Measurements from ENCODE around the gene ADCY9. TPM values are rescaled to one million over a fixed set of nuclear protein-coding genes. Genes with fewer than 3 reads are reported as not detected.

ADCY9 gene
- total and polyA plus RNA-seq, 4 donors = 12.7 to 37.6 (median 17.6) TPM

- no peak for TF ChIP-seq CTCF (IDR thresholded peaks at IDR 0.05; ENCODE audit: control extremely low read depth, extremely low read depth)
- Histone ChIP-seq H3K36me3 (ENCODE audit: control insufficient read depth in 4 of 4, insufficient read depth in 4 of 4, low read length in 4 of 4) (no peaks in the 10 kb centered on the region), H3K27me3 (ENCODE audit: control insufficient read depth in 3 of 3, insufficient read depth in 3 of 3, low read length in 2 of 3) (no peaks in the 10 kb centered on the region), H3K4me3 (no peak overlapping the region), H3K4me1 (ENCODE audit: control insufficient read depth in 5 of 5, insufficient read depth in 5 of 5, low read length in 5 of 5) (peaks cover 0 to 21% (median 0%) of the 10 kb centered on the region in 5 donors), H3K27ac (ENCODE audit: low read depth in 1 of 2, low read length in 1 of 2) (peak overlapping the region in 1 of 2 donors; percentile 91), H3K9ac (ENCODE audit: insufficient read depth in 1 of 2, low read length in 2 of 2) (peak overlapping the region in 1 of 2 donors; percentile 65), H3K9me3 (ENCODE audit: control insufficient read depth in 4 of 4, insufficient read depth in 3 of 4, low read length in 3 of 4) (no peaks in the 10 kb centered on the region)
- peak in 2 of 3 donors; percentile 26 to 47 for DNase-seq
- WGBS, 2 donors = 16 to 51% methylated on average over 5 of the region's 5 CpGs
- no peak for ATAC-seq (ENCODE audit: insufficient read depth, low FRiP score)
These were observed 96.9 kb downstream of the ADCY9 start for GRCh38 chr16:4019371-4019791.

- Histone ChIP-seq H3K27me3 (ENCODE audit: control insufficient read depth in 3 of 3, insufficient read depth in 3 of 3, low read length in 2 of 3) (no peaks in the 10 kb centered on the region), H3K27ac (ENCODE audit: low read depth in 1 of 2, low read length in 1 of 2) (peak overlapping the region in 1 of 2 donors; percentile 20), H3K36me3 (ENCODE audit: control insufficient read depth in 4 of 4, insufficient read depth in 4 of 4, low read length in 4 of 4) (no peaks in the 10 kb centered on the region), H3K9ac (ENCODE audit: insufficient read depth in 1 of 2, low read length in 2 of 2) (no peak overlapping the region), H3K4me1 (ENCODE audit: control insufficient read depth in 5 of 5, insufficient read depth in 5 of 5, low read length in 5 of 5) (peaks cover 0 to 19% (median 0%) of the 10 kb centered on the region in 5 donors), H3K4me3 (no peak overlapping the region), H3K9me3 (ENCODE audit: control insufficient read depth in 4 of 4, insufficient read depth in 3 of 4, low read length in 3 of 4) (no peaks in the 10 kb centered on the region)
- DNase-seq (no peak), ATAC-seq (ENCODE audit: insufficient read depth, low FRiP score) (no peak)
- 85 to 92% methylated on average over 12 of the region's 12 CpGs for WGBS, 2 donors
- TF ChIP-seq CTCF (IDR thresholded peaks at IDR 0.05; ENCODE audit: control extremely low read depth, extremely low read depth) = no peak
These were observed 97.9 kb downstream of the ADCY9 start for GRCh38 chr16:4018391-4018790.

- H3K9me3 ChIP-seq (ENCODE audit: control insufficient read depth in 4 of 4, insufficient read depth in 3 of 4, low read length in 3 of 4) = no peaks in the 10 kb centered on the region
- H3K36me3 ChIP-seq (ENCODE audit: control insufficient read depth in 4 of 4, insufficient read depth in 4 of 4, low read length in 4 of 4) = no peaks in the 10 kb centered on the region
- 87 to 91% methylated on average over 14 of the region's 14 CpGs for WGBS, 2 donors
- TF ChIP-seq CTCF (IDR thresholded peaks at IDR 0.05; ENCODE audit: control extremely low read depth, extremely low read depth) = no peak
- H3K9ac ChIP-seq (ENCODE audit: insufficient read depth in 1 of 2, low read length in 2 of 2) = no peak overlapping the region
- H3K27me3 ChIP-seq (ENCODE audit: control insufficient read depth in 3 of 3, insufficient read depth in 3 of 3, low read length in 2 of 3) = no peaks in the 10 kb centered on the region
- ATAC-seq (ENCODE audit: insufficient read depth, low FRiP score) (no peak), DNase-seq (no peak)
- H3K4me1 ChIP-seq (ENCODE audit: control insufficient read depth in 5 of 5, insufficient read depth in 5 of 5, low read length in 5 of 5) = peaks cover 0 to 17% (median under 1%) of the 10 kb centered on the region in 5 donors
- H3K4me3 ChIP-seq = no peak overlapping the region
- H3K27ac ChIP-seq (ENCODE audit: low read depth in 1 of 2, low read length in 1 of 2) = no peak overlapping the region
These were observed 98.4 kb downstream of the ADCY9 start for GRCh38 chr16:4017807-4018206.

- Histone ChIP-seq H3K36me3 (ENCODE audit: control insufficient read depth in 4 of 4, insufficient read depth in 4 of 4, low read length in 4 of 4) (no peaks in the 10 kb centered on the region), H3K9me3 (ENCODE audit: control insufficient read depth in 4 of 4, insufficient read depth in 3 of 4, low read length in 3 of 4) (no peaks in the 10 kb centered on the region), H3K27ac (ENCODE audit: low read depth in 1 of 2, low read length in 1 of 2) (peak overlapping the region in 1 of 2 donors; percentile 56), H3K4me1 (ENCODE audit: control insufficient read depth in 5 of 5, insufficient read depth in 5 of 5, low read length in 5 of 5) (peaks cover 0 to 19% (median 3%) of the 10 kb centered on the region in 5 donors), H3K4me3 (no peak overlapping the region), H3K9ac (ENCODE audit: insufficient read depth in 1 of 2, low read length in 2 of 2) (no peak overlapping the region), H3K27me3 (ENCODE audit: control insufficient read depth in 3 of 3, insufficient read depth in 3 of 3, low read length in 2 of 3) (no peaks in the 10 kb centered on the region)
- no peak for DNase-seq
- TF ChIP-seq CTCF (IDR thresholded peaks at IDR 0.05; ENCODE audit: control extremely low read depth, extremely low read depth) = no peak
- 31 to 47% methylated on average over 4 of the region's 4 CpGs for WGBS, 2 donors
- no peak for ATAC-seq (ENCODE audit: insufficient read depth, low FRiP score)
These were observed 99.6 kb downstream of the ADCY9 start for GRCh38 chr16:4016658-4017057.
